OCI-LY1 (cell line): Measurements from ENCODE around the gene THAP4.

Experiments used
- H2AFZ ChIP-seq: fragments of 200-600 bp; sonication (generic), shearing (Covaris generic); 2 replicates; pipeline ENCODE4 v1.6.0; 2014; ENCODE audit warnings: antibody characterized with exemption, mild to moderate bottlenecking, low read length
- H3F3A ChIP-seq: fragments of 200-600 bp; sonication (generic), shearing (Covaris generic); 2 replicates; pipeline ENCODE4 v1.6.0; 2014; ENCODE audit warnings: mild to moderate bottlenecking, antibody characterized with exemption, low read length, moderate library complexity; ENCODE audit not compliant: insufficient read depth
- H3K27ac ChIP-seq: fragments of 200-600 bp; sonication (generic); 2 replicates; pipeline ENCODE4 v1.5.1; 2014; ENCODE audit warnings: low read length, mixed run types, mild to moderate bottlenecking, low read depth; ENCODE audit not compliant: poor library complexity, severe bottlenecking
- H3K27me3 ChIP-seq: fragments of 200-600 bp; sonication (generic); 2 replicates; pipeline ENCODE4 v1.6.0; 2014; ENCODE audit warnings: antibody characterized with exemption, mild to moderate bottlenecking, low read length, moderate library complexity; ENCODE audit not compliant: insufficient read depth
- H3K36me3 ChIP-seq: fragments of 200-600 bp; sonication (generic); 2 replicates; pipeline ENCODE4 v1.6.1; 2014; ENCODE audit warnings: mild to moderate bottlenecking, antibody characterized with exemption, low read length, moderate library complexity, mixed read lengths; ENCODE audit not compliant: insufficient read depth
- H3K4me1 ChIP-seq: fragments of 200-600 bp; sonication (generic); 2 replicates; pipeline ENCODE4 v1.5.1; 2014; ENCODE audit warnings: mild to moderate bottlenecking, low read length, moderate library complexity; ENCODE audit not compliant: insufficient read depth, severe bottlenecking
- H3K4me2 ChIP-seq: fragments of 200-600 bp; sonication (generic), shearing (Covaris generic); 2 replicates; pipeline ENCODE4 v1.6.1; 2014; ENCODE audit warnings: low read length
- H3K4me3 ChIP-seq: fragments of 200-600 bp; sonication (generic); 2 replicates; pipeline ENCODE4 v1.5.1; 2014; ENCODE audit warnings: low read length, low read depth, mild to moderate bottlenecking, mixed read lengths; ENCODE audit not compliant: poor library complexity, severe bottlenecking
- H3K79me2 ChIP-seq: fragments of 200-600 bp; shearing (Covaris generic); 2 replicates; pipeline ENCODE4 v1.6.1; 2016; ENCODE audit warnings: mixed run types, low read length, mixed read lengths; ENCODE audit not compliant: insufficient read depth
- H3K9ac ChIP-seq: fragments of 200-600 bp; sonication (generic), shearing (Covaris generic); 2 replicates; pipeline ENCODE4 v1.6.1; 2014; ENCODE audit warnings: mild to moderate bottlenecking, low read length, mixed read lengths
- H3K9me2 ChIP-seq: fragments of 200-600 bp; sonication (generic), shearing (Covaris generic); 2 replicates; pipeline ENCODE4 v1.6.1; 2014; ENCODE audit warnings: low read depth, mild to moderate bottlenecking, low read length, mixed read lengths
- H3K9me3 ChIP-seq: fragments of 200-600 bp; shearing (Covaris generic); 2 replicates; pipeline ENCODE4 v1.6.1; 2014; ENCODE audit warnings: low read length, mixed read lengths
- H4K20me1 ChIP-seq: fragments of 200-600 bp; sonication (generic), shearing (Covaris generic); 2 replicates; pipeline ENCODE4 v1.6.0; 2016; ENCODE audit warnings: mild to moderate bottlenecking, low read length; ENCODE audit not compliant: insufficient read depth
- EZH2 ChIP-seq: fragments of 200-600 bp; sonication (generic), shearing (Covaris generic); IDR thresholded peaks from 2 replicates; pipeline ENCODE4 v1.8.0; 2017; ENCODE audit warnings: borderline replicate concordance, mixed run types, mild to moderate bottlenecking, antibody characterized with exemption, low read length, moderate library complexity, mixed read lengths
- TF ChIP-seq, protein P1 (sequence below): fragments of 200-600 bp; sonication (generic), shearing (Covaris generic); IDR thresholded peaks from 2 replicates; pipeline ENCODE4 v1.5.1; 2017; ENCODE audit warnings: mild to moderate bottlenecking, antibody characterized with exemption, low read length, moderate library complexity, mixed read lengths

The THAP4 gene

DNA sequence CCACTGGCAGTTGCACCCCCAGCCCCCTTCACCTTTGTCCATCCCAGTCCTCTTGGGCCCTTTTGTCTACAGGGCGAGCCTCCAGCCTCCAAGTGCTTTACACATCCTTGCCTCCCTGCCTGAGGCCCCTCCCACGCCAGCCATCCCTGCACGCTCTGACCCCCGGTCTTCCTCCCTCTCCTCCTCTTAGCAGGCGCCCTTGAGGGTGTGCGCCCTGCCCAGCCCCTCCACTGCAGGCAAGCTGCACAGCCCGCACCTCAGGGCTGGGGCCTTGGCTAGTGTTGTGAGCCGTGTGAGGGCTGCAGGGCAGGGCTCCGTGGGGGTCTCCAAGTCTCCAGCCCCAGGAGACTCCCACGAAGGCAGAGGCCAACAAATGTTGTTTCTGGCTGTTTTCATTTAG, 71.5 kb downstream of the THAP4 start:
- no peaks in the 10 kb centered on the region for H3F3A ChIP-seq
- no peak overlapping the region for H3K4me2 ChIP-seq
- H3K27ac ChIP-seq, result no peak overlapping the region
- H2AFZ ChIP-seq, result no peak overlapping the region
- no peaks in the 10 kb centered on the region for H3K9me2 ChIP-seq
- no peak for TF ChIP-seq EZH2
- TF ChIP-seq, protein P1, sequence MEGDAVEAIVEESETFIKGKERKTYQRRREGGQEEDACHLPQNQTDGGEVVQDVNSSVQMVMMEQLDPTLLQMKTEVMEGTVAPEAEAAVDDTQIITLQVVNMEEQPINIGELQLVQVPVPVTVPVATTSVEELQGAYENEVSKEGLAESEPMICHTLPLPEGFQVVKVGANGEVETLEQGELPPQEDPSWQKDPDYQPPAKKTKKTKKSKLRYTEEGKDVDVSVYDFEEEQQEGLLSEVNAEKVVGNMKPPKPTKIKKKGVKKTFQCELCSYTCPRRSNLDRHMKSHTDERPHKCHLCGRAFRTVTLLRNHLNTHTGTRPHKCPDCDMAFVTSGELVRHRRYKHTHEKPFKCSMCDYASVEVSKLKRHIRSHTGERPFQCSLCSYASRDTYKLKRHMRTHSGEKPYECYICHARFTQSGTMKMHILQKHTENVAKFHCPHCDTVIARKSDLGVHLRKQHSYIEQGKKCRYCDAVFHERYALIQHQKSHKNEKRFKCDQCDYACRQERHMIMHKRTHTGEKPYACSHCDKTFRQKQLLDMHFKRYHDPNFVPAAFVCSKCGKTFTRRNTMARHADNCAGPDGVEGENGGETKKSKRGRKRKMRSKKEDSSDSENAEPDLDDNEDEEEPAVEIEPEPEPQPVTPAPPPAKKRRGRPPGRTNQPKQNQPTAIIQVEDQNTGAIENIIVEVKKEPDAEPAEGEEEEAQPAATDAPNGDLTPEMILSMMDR, result no peak
- no peak overlapping the region for H3K4me3 ChIP-seq
- no peaks in the 10 kb centered on the region for H3K27me3 ChIP-seq
- H3K79me2 ChIP-seq, result no peaks in the 10 kb centered on the region
- H3K4me1 ChIP-seq, result no peaks in the 10 kb centered on the region
- H3K36me3 ChIP-seq, result no peaks in the 10 kb centered on the region
- H3K9me3 ChIP-seq, result no peaks in the 10 kb centered on the region
- no peak overlapping the region for H3K9ac ChIP-seq
- H4K20me1 ChIP-seq, result no peaks in the 10 kb centered on the region

DNA sequence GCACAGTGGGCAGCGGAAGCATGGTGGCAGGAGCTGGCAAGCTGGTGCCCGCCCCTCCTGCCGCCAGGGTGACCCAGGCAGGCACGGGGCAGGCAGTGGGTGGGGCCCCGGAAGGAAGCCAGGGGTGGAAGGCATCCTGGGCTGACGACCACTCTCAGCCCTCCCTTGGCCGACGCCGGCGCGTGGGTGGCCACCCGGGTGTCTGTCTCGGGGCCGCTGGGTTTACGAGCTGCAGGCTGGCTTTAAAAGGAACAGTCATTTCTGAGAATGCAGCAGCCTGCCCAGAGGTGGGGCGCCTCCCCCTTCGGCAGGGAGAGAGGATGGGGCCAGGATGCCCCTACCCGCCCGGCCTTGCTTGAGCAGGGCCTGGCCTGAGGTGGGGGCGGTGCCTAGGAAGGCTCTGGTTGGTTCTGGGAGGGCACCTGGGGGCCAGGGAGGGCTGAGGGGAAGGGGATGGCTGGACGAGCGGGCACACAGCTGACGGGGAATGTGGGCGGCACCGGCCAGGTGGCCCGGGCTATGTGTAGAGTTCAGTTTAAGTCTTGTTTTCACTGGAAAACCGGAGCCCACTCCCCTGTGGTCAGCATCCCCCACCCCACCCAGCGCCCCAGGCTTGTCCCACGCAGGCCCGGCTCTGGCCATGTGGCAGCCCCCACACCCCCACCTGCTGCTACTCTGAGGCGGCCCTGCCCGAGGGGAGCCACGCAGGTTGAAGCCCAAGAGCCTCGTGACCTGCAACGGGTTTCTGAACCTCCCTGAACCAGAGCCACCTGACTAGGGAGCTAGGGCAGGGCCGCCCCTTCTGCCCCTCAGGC, 72.2 kb downstream of the THAP4 start:
- no peaks in the 10 kb centered on the region for H3K9me3 ChIP-seq
- no peaks in the 10 kb centered on the region for H4K20me1 ChIP-seq
- H3K9me2 ChIP-seq, result no peaks in the 10 kb centered on the region
- H3K4me2 ChIP-seq, result peak overlapping the region; percentile 4; the same call in 1 of the 2 replicates
- no peak overlapping the region for H3K27ac ChIP-seq
- TF ChIP-seq, protein P1, result no peak
- no peak for TF ChIP-seq EZH2
- no peak overlapping the region for H3K9ac ChIP-seq
- no peak overlapping the region for H2AFZ ChIP-seq
- H3K27me3 ChIP-seq, result no peaks in the 10 kb centered on the region; the same call in 1 of the 2 replicates
- no peaks in the 10 kb centered on the region for H3K79me2 ChIP-seq
- no peaks in the 10 kb centered on the region for H3K4me1 ChIP-seq
- no peaks in the 10 kb centered on the region for H3K36me3 ChIP-seq
- no peaks in the 10 kb centered on the region for H3F3A ChIP-seq
- no peak overlapping the region for H3K4me3 ChIP-seq

DNA sequence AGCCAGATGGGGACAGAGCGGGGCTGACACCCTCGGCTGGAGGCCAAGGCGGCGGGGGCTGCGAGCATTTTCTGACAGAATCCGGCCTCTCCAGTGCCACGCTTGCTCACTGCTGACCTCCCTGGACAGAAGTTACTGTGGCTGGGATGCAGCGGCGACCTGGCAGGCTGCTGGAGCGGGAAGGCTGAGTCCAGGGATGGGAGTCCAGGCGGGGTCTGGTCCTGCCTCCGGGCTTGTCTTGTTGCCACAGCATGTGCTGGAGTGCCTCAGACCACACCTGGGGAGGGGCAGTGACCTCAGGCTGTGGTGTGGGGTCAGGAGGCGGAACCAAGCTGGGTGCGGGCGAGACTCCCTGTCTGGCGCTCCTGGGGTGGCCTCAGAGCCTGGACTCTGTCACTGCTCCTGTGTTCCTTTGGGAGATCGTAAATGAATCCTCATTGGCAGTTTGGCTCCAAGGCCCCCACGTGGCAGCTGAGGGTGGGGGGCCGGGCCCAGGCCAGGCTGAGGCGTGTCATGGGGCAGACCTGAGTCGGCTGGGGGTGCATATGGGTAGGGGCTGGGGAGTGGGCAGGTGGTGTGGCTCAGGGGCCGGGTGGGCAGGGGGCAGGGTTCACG, 72.9 kb downstream of the THAP4 start:
- H3K27ac ChIP-seq, result no peak overlapping the region
- no peaks in the 10 kb centered on the region for H3K4me1 ChIP-seq
- H3K27me3 ChIP-seq, result no peaks in the 10 kb centered on the region; the same call in 1 of the 2 replicates
- H3K36me3 ChIP-seq, result no peaks in the 10 kb centered on the region
- peak overlapping the region; percentile 4; the same call in 1 of the 2 replicates for H3K4me2 ChIP-seq
- H3K4me3 ChIP-seq, result no peak overlapping the region
- no peaks in the 10 kb centered on the region for H3F3A ChIP-seq
- no peak overlapping the region for H2AFZ ChIP-seq
- no peaks in the 10 kb centered on the region for H3K9me2 ChIP-seq
- no peak overlapping the region for H3K9ac ChIP-seq
- H4K20me1 ChIP-seq, result no peaks in the 10 kb centered on the region
- no peaks in the 10 kb centered on the region for H3K79me2 ChIP-seq
- no peaks in the 10 kb centered on the region for H3K9me3 ChIP-seq
- TF ChIP-seq, protein P1, result no peak
- no peak for TF ChIP-seq EZH2
